D721Med (cell line): Measurements from ENCODE around the gene LRFN5.
A peak's percentile ranks its signal among the peaks of the same experiment; 100 is the strongest.
"Not testable (repeated sequence)": the region's sequence is repeated elsewhere in the genome, so short reads cannot be mapped to it uniquely, and the experiment has no call there.

Source experiments
- DNase-seq: peaks from one replicate; pipeline ENCODE4 v3.0.0; 2011; ENCODE audit warnings: low spot score; ENCODE audit not compliant: insufficient read length
- FAIRE-seq: peaks from 2 replicates; lab custom pipeline; 2011; peaks lifted over from hg19 to GRCh38; lab: Jason Lieb, UNC
- CTCF ChIP-seq: IDR thresholded peaks from 2 replicates; pipeline ENCODE4 v1.5.1; 2012; ENCODE audit warnings: mild to moderate bottlenecking, control low read depth; ENCODE audit not compliant: insufficient read depth; ENCODE audit errors: missing control alignments

Gene LRFN5

GRCh38 chr14:41606532-41607303, at the start of gene LRFN5:
LRFN5 (plus strand) TSS chr14:41606876.
- DNase-seq (no peak), FAIRE-seq (no peak)
- TF ChIP-seq CTCF, result no peak

- DNase-seq, result no peak
- no peak for FAIRE-seq
- no peak for TF ChIP-seq CTCF
Observed at GRCh38 chr14:41558490-41558889, 48.2 kb upstream of the LRFN5 start.

GRCh38 chr14:41566864-41567263, 39.8 kb upstream of the LRFN5 start:
- FAIRE-seq, DNase-seq: not testable (repeated sequence)

GRCh38 chr14:41568979-41569378, 37.7 kb upstream of the LRFN5 start:
- TF ChIP-seq CTCF, result no peak
- FAIRE-seq (no peak), DNase-seq (no peak)

- TF ChIP-seq CTCF, result no peak
- FAIRE-seq, result no peak
- DNase-seq, result no peak
Observed at GRCh38 chr14:41570415-41571155, 36.1 kb upstream of the LRFN5 start.

GRCh38 chr14:41586237-41586636, 20.4 kb upstream of the LRFN5 start:
- FAIRE-seq (no peak), DNase-seq (no peak)
- TF ChIP-seq CTCF, result peak; percentile 9

GRCh38 chr14:41597647-41598046, 9.0 kb upstream of the LRFN5 start:
- no peak for TF ChIP-seq CTCF
- FAIRE-seq (no peak), DNase-seq (no peak)

GRCh38 chr14:41599805-41600385, 6.8 kb upstream of the LRFN5 start:
- not testable (repeated sequence) for FAIRE-seq, DNase-seq
